Skin epidermis (tissue), 12 donors: ENCODE results near the gene SOX18.
"Not testable (repeated sequence)": the region's sequence is repeated elsewhere in the genome, so short reads cannot be mapped to it uniquely, and the experiment has no call there.

Experiments
- H3K27ac ChIP-seq, 21 experiments: fragments of 200-600 bp; sonication (generic) in 11 of 21; one replicate each; pipeline ENCODE4 v1.5.0; 2020; ENCODE audit warnings: mild to moderate bottlenecking in 3 of 21, inconsistent platforms in 2 of 21, moderate library complexity in 2 of 21
- H3K4me3 ChIP-seq, 7 experiments: fragments of 200-600 bp; sonication (generic) in 2 of 7; one replicate each; pipeline ENCODE4 v1.5.0; 2020; ENCODE audit warnings: inconsistent platforms in 2 of 7, mild to moderate bottlenecking in 2 of 7, moderate library complexity in 1 of 7

The SOX18 gene

DNA sequence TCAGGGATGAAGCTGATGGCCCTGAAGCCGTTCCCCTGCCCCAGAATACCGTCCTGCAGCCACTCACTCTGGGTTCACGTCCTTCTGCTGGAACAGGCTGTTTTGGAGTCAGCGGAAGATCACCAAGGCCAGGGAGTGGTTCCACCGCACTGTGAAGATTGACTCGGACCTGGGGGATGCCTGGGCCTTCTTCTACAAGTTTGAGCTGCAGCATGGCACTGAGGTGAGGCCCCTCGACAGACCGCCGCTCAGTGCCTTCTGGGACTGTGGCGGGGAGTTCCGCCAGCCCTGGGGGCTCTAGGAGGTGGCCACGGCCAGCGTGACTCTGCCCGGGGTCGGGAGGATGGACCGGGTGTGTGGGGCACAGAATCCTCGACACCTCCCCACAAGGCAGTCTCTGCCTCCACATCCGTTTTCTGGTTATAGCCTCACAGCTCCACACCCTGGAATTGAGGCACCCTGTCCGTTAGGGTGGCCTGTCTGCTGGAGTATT is 17.6 kb downstream of the SOX18 start:
- no peak overlapping the region for H3K4me3 ChIP-seq
- H3K27ac ChIP-seq = no peak overlapping the region

DNA sequence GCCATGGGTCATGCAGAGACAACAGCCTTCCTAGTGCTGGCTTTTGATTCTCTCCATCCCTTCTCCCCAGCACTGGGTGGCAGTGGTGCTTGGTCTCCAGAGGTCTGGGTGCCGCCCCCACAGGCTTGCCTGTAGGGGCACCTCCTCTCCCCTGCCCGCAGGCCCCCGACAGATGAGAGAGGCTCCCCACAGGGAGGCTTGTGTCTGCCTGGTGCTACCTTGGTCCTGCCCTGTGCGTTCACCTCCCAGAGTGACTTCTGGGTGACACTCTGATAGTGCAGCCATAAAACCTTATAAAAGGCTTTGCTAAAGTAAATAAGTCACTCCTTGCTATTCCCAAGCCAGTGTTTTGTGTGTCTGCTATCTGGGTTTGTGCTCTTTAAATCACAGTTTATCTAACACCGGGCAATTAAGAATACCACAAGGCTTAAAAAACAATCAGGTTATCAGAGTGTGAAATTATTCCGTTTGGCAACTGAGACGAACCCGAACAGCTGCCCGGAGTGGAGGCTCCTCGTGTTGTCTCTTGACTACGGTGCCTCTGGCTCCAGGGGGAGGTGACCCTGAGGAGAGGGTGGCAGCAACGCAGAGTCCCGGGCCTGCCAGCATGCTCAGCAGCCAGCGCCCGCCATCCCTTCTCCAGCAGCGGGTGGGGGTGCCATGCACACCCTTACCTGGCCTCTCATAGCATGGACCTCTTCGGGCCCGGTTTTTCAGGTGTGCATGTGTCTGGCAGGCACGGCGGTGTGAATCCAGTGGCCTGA is 18.9 kb downstream of the SOX18 start:
- Histone ChIP-seq H3K4me3 (no peak overlapping the region), H3K27ac (no peak overlapping the region)

DNA sequence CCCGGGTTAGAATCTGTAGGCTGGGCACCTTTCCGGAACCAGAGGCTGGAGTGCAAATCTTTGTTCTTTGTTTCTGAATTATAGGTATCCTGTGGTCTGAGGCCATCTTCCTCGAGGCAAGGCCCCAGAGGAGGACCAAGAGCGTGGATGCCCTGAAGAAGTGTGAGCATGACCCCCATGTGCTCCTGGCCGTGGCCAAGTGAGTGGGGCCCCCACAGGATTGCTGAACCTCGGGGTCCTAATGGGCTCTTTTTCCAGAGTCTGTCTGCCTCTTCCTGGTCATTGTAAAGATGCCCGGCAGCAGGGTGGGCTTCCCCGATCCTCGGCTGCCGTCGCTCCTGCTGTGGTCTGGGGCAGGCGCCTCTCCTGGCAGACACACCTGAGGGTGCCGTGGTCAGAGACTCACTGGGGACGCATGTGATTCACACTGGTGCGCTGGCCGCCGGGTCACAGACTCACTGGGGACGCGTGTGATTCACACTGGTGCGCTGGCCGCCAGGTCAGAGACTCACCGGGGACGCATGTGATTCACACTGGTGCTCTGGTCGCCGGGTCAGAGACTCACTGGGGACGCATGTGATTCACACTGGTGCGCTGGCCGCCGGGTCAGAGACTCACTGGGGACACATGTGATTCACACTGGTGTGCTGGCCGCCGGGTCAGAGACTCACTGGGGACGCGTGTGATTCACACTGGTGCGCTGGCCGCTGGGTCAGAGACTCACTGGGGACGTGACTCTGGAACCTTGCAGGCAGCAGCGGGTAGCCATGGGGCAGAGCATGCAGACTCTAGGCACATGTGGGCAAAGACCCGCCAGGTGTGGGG is 19.9 kb downstream of the SOX18 start:
- H3K27ac ChIP-seq = no peak overlapping the region
- H3K4me3 ChIP-seq = no peak overlapping the region

DNA sequence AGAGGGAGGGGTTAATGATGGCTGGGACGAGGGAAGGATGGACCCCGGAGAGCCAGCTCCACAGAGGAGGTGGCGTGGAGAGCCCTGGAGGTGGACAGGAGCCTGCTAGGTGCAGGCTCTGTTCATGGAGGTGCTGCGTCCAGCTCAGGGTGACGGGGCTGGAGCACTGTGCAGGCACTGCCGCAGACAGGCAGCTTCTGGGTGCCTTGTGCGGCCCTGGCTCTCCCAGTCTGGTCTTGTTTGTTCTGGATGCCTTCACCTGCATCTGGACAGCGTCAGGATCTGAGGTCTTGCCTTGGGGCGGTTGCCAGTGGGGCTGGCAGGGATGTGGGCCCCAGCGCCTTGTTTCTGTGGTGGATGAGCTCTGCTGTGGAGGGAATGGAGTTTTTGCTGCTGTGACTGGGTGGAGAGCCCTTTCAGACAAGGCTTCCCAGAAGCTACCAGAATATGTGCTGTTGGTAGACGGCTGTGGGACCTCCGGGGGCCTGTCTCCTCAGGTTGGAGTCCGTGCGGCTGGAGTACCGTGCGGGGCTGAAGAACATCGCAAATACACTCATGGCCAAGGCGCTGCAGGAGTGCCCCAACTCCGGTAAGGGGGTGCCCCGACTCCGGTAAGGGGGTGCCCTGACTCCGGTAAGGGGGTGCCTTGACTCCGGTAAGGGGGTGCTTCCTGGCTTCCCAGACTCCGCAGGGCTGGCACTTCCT is 21.3 kb downstream of the SOX18 start:
- Histone ChIP-seq H3K27ac (no peak overlapping the region), H3K4me3 (no peak overlapping the region)

DNA sequence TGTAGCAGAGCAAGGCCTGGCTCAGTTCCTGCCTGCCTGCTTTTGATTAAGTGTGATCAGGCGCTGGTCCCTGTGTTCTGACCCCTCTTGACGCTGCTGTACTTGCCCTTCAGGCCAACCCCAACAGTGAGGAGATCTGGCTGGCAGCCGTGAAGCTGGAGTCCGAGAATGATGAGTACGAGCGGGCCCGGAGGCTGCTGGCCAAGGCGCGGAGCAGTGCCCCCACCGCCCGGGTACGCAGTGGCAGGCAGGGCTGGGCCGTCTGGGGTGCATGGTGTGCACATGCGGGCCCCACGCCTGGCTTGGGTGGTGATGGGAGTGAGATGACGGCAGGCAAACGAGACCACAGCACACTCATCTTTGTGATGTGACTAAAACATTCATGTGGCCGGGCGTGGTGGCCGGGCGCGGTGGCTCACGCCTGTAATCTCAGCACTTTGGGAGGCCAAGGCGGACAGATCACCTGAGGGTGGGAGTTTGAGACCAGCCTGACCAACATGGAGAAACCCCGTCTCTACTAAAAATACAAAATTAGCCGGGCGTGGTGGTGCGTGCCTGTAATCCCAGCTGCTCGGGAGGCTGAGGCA is 23.5 kb downstream of the SOX18 start:
- H3K4me3 ChIP-seq = no peak overlapping the region
- no peak overlapping the region for H3K27ac ChIP-seq

DNA sequence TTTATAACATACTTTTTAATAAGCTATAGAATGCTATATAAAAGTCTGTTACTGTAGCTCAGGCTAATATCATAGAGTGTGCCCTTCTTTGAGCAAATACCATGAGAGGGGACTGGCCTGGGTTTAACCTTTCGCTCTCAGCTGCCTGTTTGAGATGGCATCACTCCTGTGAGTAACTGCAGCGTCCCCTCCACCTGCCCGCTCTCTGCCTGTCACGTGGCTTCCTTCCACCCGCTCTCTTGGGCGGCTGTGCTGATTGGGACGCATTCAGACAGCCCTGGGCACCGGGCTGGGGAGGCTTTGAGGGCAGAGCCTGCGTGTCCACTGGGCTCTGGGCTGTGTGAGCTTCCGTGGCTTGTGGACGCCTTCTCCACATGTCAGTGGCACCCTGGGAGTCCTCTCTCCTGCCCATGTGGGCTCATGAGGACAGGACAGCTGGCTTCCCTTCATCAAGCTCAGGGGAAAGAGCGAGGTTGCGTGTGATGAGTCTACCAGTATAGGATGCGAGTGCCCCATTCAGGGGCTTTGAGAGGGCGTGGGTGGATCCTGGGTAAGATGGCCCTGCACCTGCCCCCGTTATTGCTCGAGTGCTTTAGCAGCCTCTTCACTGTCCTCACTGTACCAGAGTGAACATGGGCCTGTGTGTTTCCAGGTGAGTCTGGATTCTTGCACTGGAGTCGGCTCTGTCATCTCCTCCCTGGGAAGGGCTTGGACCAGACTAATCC is 24.2 kb downstream of the SOX18 start:
- Histone ChIP-seq H3K4me3 (no peak overlapping the region), H3K27ac (no peak overlapping the region)

DNA sequence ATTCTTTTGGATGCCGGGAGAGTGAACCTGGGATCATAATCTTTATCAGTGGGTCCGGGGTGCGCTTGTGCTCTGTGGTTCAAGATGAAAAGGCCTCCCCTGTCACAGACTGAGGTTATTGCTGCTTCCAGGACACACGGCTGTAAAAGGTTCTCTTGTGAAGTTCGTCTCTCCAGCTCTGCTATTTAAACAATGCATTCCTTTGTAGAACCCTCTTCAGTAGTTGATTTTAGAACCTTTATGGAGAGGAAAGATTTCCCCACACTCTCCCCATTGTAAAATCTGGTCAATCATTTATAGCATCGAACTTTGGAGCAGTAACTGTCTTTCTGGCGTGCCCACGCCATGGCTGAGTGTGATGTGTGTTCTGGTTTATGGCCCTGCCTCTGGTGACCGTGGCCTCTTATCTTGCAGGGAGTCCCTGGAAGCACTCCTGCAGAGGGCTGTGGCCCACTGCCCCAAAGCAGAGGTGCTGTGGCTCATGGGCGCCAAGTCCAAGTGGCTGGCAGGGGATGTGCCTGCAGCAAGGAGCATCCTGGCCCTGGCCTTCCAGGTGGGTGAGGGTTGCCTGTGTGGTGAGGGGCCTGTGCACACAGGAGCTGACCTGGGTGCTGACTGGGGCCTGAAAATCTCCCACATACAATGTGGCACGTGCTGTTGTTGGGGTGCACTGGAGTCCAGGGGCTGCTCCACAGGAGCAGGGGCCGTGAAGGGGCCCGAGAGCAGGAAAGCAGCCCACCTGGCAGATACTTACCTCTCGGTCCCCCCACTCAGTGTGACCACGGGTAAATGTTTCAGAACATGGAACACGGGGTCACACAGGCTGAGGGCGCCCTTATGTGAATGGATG is 25.1 kb downstream of the SOX18 start:
- H3K27ac ChIP-seq = no peak overlapping the region
- no peak overlapping the region for H3K4me3 ChIP-seq

DNA sequence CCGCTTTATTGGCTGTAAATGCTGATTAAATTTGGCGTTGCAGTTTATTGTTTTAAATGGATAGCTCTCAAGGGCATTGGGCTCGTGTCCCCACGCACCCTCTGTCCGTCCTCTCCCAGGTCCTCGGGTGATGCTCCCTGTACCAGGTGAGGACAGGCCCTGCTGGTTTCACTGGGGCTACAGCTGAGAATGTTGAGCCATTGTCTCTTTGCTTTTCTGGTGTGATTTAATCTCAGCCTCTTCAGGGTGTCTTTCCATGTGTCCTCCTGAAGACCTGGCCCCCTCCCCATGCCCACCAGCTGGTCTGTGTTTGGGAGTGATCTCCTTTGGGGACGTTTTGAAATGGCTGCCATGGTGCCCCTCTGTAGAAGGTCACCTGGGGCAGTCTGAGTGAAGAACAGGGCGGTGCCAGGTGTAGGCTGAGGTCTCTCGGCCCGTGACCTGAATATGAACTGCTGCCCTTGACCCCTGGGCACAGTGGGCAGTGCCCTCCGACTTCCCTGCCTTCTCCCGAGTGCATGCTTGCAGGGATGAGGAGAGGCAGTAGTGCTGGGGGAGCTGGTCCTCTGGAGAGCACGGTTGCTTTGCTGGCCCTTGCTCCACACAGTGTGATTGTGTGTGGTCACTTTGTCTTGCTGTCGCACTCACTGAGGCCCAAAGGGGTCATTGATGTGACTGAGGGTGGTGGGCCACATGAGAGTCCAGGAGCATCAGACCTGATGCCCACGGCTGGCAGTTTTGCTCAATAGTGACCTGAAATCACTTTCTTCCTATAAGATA is 25.9 kb downstream of the SOX18 start:
- no peak overlapping the region for H3K27ac ChIP-seq

DNA sequence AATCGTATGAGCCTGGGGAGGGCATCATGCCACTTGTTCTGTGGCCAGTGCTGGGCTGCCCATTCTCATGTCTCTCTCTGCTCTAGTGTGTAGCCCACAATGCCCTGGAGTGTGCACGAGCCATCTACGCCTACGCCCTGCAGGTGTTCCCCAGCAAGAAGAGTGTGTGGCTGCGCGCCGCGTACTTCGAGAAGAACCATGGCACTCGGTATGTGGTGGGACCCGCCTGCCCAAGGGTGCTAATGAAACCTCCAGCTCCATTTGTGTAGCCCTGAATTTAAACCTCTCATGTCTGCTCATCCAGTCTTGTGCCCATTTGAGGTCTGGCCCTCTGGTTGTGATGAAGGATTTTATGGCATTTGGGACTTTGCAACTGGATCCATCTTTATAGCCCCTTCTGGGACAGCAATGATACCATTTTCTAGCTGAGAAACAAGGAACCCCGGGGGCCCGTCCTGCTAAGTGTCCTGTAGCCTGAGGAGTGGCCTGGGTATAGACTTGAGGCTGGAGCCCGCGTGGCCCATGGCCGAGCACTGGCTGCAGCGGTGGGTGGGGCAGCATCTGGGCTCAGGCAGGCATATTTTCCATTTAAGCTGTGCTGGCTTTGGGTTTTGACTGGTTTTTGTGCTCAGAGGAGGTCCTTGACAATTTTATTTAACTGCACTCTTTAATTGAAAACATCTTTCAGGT is 26.6 kb downstream of the SOX18 start:
- no peak overlapping the region for H3K4me3 ChIP-seq
- H3K27ac ChIP-seq = no peak overlapping the region

More for the DNA sequence above, 25.9 kb downstream of the SOX18 start:
- H3K4me3 ChIP-seq = no peak overlapping the region

DNA sequence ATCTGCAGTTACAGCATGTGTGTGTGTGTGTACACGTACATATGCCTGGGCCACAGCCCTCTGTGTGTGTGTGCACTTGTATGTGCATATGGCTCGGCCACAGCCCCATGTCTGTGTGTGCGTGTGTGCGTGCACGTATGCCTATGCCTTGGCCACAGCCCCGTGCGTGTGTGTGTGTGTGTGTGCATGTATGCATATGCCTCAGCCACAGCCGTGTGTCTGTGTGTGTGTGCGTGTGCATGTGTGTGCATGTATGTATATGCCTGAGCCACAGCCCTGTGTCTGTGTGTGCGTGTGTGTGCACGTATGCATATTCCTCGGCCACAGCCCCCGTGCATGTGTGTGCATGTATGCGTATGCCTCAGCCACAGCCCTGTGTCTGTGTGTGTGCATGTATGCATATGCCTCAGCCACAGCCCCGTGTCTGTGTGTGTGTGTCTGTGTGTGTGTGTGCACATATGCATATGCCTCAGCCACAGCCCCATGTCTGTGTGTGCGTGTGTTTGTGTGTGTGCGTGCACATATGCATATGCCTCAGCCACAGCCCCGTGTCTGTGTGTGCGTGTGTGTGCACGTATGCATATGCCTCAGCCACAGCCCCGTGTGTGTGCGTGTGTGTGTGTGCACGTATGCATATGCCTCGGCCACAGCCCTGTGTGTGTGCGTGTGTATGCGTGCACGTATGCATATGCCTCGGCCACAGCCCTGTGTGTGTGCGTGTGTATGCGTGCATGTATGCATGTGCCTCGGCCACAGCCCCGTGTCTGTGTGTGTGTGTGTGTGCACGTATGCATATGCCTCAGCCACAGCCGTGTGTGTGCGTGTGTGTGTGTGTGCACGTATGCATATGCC is 28.1 kb downstream of the SOX18 start:
- H3K27ac ChIP-seq = no peak overlapping the region
- H3K4me3 ChIP-seq = no peak overlapping the region

DNA sequence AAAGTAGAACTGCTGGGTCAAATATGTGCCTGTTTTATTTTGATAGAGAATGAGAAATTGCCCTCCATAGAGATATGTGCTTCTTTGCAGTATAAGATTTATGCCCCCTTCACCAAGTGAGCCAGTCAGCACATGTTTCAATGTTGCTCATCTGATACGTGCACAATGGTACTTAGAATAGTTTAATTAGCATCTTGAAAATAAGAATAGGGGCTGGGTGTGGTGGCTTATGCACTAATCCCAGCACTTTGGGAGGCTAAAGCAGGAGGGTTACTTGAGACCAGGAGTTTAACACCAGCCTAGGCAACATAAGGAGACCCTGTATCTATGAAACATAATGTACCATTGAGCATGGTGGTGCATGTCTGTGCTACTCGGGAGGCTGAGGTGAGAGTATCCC is 33.8 kb downstream of the SOX18 start:
- Histone ChIP-seq H3K4me3 (no peak overlapping the region), H3K27ac (no peak overlapping the region)

DNA sequence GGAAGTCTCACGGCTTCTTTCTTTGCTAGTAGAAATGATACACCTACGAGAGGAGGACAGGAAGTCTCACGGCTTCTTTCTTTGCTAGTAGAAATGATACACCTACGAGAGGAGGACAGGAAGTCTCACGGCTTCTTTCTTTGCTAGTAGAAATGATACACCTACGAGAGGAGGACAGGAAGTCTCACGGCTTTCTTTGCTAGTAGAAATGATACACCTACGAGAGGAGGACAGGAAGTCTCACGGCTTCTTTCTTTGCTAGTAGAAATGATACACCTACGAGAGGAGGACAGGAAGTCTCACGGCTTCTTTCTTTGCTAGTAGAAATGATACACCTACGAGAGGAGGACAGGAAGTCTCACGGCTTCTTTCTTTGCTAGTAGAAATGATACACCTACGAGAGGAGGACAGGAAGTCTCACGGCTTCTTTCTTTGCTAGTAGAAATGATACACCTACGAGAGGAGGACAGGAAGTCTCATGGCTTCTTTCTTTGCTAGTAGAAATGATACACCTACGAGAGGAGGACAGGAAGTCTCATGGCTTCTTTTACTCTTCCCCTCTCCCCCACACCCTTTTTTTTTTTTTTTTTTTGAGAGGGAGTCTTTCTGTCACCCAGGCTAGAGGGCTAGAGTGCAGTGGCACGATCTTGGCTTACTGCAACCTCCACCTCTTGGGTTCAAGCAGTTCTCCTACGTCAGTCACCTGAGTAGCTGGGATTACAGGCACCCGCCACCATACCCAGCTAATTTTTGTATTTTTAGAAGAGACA is 36.9 kb downstream of the SOX18 start:
- peak overlapping the region in 7 of 21 experiments; percentile 26 to 84 (median 50) for H3K27ac ChIP-seq
- not testable (repeated sequence) for H3K4me3 ChIP-seq

DNA sequence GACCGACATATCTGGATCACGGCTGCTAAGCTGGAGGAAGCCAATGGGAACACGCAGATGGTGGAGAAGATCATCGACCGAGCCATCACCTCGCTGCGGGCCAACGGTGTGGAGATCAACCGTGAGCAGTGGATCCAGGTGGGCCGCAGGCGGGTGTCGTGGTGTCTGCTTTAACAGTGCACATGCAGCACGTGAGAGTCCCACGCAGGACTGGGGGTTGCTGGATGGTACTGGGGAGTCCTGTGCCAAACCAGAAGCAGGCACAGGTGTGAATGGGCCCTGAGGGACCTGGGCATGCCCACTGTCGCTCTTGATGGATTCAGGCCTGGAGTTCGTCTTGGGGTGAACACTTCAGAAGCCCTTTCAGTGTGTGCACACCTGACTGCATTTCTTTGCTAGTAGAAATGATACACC is 38.1 kb downstream of the SOX18 start:
- Histone ChIP-seq H3K4me3 (no peak overlapping the region), H3K27ac (peak overlapping the region in 6 of 21 experiments; percentile 1 to 77 (median 48))

DNA sequence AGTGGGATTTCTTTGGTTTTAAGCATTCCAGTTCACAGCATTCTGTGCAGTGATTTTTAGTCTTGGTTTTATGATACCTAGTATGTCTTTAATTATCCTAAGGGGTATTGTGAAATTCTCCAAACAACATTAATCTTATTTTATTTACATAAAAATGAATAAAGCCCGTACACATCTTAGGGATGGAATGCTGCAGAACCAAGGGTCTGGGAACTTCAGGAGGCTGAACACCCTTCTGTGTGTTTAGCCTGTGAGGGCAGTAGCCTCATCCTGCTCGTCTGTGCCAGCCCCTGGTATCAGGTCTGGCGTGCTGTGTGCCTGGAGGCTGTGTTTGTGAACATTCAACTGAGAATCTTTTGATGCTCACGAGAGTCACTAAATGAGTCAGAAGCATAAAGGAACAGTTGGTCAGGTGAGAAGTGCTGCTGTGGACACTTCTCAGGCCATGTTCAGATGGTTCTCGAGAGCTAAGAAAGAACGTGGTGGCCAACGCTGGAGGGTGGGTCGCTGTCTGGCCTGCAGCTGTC is 38.7 kb downstream of the SOX18 start:
- no peak overlapping the region for H3K4me3 ChIP-seq
- peak overlapping the region in 5 of 21 experiments; percentile 12 to 77 (median 56) for H3K27ac ChIP-seq

DNA sequence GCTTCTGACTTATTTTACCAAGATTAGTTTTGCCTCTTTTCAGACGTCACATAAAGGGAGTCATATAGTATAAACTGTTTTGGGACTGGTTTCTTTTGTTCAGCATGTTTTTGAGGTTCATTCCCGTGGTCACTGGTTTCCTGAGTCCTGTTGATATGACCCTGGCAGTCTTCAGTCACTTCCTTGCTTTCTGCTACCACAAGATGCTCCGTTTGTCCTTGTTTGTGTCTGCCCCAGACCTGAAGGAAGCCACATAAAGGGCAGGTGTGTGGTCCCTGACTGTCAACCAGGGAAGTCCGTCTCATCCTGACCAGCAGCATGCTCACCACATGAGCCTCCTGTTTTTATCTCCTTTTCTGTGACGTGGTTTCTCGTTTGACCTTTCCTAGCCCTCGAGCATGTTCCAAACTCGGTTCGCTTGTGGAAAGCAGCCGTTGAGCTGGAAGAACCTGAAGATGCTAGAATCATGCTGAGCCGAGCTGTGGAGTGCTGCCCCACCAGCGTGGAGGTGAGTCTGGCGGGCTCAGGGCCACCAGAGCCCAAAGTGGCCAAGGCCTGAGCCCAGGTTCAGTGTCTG is 39.5 kb downstream of the SOX18 start:
- H3K4me3 ChIP-seq = no peak overlapping the region
- peak overlapping the region in 3 of 21 experiments; percentile 16 to 77 (median 56) for H3K27ac ChIP-seq
